GM18861 (cell line): ENCODE results near the gene CBY3.
"Not testable (repeated sequence)": the region's sequence is repeated elsewhere in the genome, so short reads cannot be mapped to it uniquely, and the experiment has no call there.

Source experiments
- ATAC-seq: cut with Tn5 transposase; IDR thresholded peaks from one replicate; pipeline ENCODE4 v1.9.1; 2021; ENCODE audit not compliant: unreplicated experiment

CBY3 gene

GRCh38 chr5:179678223-179679013 lies 2.4 kb downstream of the CBY3 start:
- ATAC-seq, result peak; percentile 86

- no peak for ATAC-seq
Observed at GRCh38 chr5:179668391-179668790, 12.4 kb downstream of the CBY3 start.

GRCh38 chr5:179661647-179662046 lies 19.2 kb downstream of the CBY3 start:
- not testable (repeated sequence) for ATAC-seq

GRCh38 chr5:179658179-179658856 lies 22.5 kb downstream of the CBY3 start:
- peak; percentile 41 for ATAC-seq

GRCh38 chr5:179657302-179658178 lies 23.3 kb downstream of the CBY3 start:
- peak; percentile 81 for ATAC-seq

- ATAC-seq, result not testable (repeated sequence)
Observed at GRCh38 chr5:179653135-179653534, 27.7 kb downstream of the CBY3 start.

GRCh38 chr5:179650245-179650644 lies 30.6 kb downstream of the CBY3 start:
- not testable (repeated sequence) for ATAC-seq

- not testable (repeated sequence) for ATAC-seq
Observed at GRCh38 chr5:179649166-179649703, 31.6 kb downstream of the CBY3 start.

GRCh38 chr5:179648410-179648809 lies 32.4 kb downstream of the CBY3 start:
- no peak for ATAC-seq

- ATAC-seq, result not testable (repeated sequence)
Observed at GRCh38 chr5:179644766-179645165, 36.1 kb downstream of the CBY3 start.

GRCh38 chr5:179643141-179643920 lies 37.5 kb downstream of the CBY3 start:
- not testable (repeated sequence) for ATAC-seq

- not testable (repeated sequence) for ATAC-seq
Observed at GRCh38 chr5:179642626-179643025, 38.2 kb downstream of the CBY3 start.

- not testable (repeated sequence) for ATAC-seq
Observed at GRCh38 chr5:179641745-179642144, 39.1 kb downstream of the CBY3 start.

- ATAC-seq, result not testable (repeated sequence)
Observed at GRCh38 chr5:179639296-179639695, 41.5 kb downstream of the CBY3 start.

GRCh38 chr5:179634370-179635172 lies 46.3 kb downstream of the CBY3 start:
- peak; percentile 94 for ATAC-seq

GRCh38 chr5:179633501-179634369 lies 47.1 kb downstream of the CBY3 start:
- peak; percentile 41 for ATAC-seq
